Fibroblast of mammary gland (primary cell): ENCODE measurements around the gene MFSD6.

Experiments
- DNase-seq: peaks from one replicate; pipeline ENCODE4 v3.0.0-alpha.2; 2010; ENCODE audit warnings: low read depth
- H3K4me3 ChIP-seq: 2 replicates; pipeline ENCODE4 v1.5.1; 2011; ENCODE audit warnings: low read depth, mild to moderate bottlenecking, low read length, moderate library complexity; ENCODE audit not compliant: control insufficient read depth
- TF ChIP-seq, protein P1 (sequence below): conservative IDR thresholded peaks from 2 replicates; pipeline ENCODE4 v1.5.1; 2011; ENCODE audit warnings: low read depth, low read length, inconsistent platforms; ENCODE audit not compliant: control insufficient read depth, insufficient read depth

Gene MFSD6

DNA sequence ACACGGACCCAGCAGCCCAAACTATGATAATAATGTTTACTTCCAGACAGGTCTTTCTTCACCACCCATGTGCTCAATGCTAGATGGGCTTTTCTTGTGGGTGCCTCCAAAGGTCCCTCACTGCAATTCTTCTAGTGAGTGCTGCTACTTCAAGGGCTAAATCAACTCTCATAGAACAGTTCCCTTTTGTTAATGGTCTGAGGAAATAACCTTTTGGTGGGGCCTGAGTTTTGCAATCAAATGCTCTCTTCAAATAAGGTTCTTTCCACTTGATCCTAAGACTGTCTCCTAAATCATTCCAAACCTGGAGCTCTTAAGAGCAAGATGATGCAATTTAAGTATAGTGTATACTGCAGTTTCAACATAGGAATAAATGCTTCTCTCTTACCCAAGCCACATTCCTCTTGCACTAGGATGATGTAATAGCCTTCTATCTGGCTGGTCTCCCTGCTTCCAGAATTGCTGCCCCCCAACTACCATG lies 120.4 kb downstream of the MFSD6 start:
- TF ChIP-seq, protein P1, sequence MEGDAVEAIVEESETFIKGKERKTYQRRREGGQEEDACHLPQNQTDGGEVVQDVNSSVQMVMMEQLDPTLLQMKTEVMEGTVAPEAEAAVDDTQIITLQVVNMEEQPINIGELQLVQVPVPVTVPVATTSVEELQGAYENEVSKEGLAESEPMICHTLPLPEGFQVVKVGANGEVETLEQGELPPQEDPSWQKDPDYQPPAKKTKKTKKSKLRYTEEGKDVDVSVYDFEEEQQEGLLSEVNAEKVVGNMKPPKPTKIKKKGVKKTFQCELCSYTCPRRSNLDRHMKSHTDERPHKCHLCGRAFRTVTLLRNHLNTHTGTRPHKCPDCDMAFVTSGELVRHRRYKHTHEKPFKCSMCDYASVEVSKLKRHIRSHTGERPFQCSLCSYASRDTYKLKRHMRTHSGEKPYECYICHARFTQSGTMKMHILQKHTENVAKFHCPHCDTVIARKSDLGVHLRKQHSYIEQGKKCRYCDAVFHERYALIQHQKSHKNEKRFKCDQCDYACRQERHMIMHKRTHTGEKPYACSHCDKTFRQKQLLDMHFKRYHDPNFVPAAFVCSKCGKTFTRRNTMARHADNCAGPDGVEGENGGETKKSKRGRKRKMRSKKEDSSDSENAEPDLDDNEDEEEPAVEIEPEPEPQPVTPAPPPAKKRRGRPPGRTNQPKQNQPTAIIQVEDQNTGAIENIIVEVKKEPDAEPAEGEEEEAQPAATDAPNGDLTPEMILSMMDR, result no peak
- no peak overlapping the region for H3K4me3 ChIP-seq
- DNase-seq, result peak; percentile 75

DNA sequence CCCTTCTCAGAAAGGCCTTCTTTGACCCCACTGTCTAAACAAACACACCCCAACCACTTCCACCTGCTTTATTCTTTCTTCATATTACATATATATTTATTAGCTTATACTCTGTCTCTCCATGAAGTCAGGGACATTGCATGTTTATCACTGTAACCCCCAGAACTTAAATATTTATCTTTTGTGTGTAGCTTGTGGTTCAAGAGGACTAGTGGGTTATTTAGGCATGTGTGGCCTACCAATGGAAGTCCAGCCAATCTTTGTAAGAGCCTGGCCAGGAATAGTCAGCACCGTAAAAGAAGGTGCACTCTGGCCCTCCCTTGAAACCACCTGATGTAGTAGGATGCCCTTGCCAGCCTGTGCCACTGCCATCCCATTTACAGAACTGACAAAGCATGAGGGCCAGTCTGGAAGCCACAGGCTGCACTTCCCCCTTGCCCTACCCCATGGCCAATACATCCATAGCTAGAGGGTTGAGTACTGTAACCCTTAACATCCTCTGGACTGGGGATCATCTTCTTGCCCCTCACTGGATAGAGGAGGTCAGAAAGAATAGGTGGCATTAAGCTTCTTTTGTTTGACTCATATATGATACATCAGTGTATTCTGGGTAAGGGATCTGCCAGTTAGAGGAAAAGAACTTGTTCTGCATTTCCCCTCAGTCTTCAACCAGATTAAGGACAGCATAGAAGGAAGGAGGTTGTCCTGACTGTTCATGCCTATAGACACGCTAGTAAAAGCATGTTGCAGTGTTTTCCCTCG lies 121.5 kb downstream of the MFSD6 start:
- DNase-seq, result no peak
- TF ChIP-seq, protein P1, result no peak

DNA sequence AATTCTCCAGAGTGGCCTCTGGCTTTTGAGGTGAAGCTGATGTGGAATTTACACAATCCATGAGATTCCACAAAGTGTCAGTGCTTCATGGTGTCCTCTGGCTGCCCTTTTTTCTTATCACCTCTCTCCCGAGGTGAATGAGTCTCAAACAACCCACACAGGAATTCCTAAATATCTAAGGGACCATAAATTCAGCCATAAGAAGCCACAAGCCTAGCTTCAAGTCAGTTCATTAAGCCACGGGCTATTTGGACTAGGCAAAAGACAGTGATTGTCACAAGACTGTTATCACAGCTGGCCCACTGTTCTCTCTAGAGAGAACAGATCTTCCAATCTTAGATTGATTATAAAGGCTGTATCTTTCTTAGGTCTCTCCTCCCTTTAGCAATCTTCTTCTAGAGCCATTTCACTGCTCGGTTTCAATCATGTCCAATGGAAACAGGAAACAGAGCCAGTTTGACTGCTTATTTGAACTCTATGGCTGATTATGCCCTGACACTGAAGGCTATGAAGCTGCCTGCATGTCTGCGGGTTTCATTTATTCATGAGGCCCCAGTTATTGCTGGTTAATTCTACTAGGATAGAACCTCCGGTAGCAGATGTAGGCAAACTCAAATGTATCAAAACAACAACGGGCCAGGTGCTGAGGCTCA lies 122.2 kb downstream of the MFSD6 start:
- no peak overlapping the region for H3K4me3 ChIP-seq
- TF ChIP-seq, protein P1, result no peak
- peak; percentile 30 for DNase-seq

More for the DNA sequence above, 121.5 kb downstream of the MFSD6 start:
- no peak overlapping the region for H3K4me3 ChIP-seq

DNA sequence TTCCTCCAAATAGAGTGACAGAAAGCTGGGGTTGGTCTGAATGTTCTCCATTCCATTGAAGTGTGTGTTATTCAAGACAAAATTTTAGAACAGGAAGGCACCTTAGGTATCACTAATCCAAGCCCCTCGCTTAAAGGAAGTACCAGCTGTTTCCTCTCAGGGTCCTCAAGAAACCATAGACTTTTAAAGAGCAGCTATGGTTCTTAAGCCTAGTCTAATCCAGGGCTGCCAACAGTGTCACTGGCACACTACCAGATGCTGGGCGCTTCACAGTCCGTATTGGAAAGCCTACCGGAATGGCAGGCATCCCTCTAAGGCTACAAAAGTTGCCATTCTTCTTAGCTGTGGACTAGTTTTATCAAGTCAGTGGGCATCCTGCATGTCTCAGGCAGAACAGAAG lies 124.4 kb downstream of the MFSD6 start:
- TF ChIP-seq, protein P1, result no peak
- no peak for DNase-seq
- no peak overlapping the region for H3K4me3 ChIP-seq

DNA sequence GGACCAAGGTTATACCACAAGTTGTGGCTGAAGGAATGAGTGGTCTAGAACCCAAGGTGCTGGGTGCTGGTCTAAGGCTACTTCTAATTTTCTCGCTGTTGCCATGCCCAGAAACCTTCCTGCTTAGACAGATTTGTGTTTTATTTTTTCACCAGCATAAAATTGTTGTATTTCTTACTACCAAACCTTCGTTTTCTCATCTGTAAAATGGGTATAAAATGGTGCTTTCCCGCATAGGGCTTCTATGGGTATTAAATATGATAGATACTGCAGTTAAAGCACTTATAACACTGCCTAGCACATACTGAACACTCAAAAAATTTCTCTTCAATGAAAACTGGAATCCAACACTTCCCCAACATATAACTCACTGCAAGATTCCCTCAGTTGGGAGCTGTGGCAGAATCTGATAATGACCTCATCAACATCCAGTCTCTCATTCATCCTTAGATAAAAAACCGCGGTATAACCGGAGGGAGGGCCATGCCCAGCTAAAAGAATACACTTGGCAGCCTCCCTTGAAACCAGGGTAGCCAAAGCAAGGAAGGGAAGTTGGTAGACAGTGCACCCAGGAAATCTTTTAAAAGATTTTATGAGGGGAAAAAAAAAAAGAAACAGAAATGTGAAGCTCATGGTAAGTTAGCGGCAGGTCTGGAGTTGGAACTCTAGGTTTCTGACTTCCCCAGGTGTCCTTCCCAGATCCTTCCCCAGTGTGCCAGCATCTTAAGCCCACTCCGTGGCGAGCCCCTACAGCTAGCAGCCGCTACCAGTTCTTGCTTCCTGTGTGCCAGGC lies 125.2 kb downstream of the MFSD6 start:
- peak; percentile 20 for DNase-seq
- TF ChIP-seq, protein P1, result no peak
- H3K4me3 ChIP-seq, result peak overlapping the region; percentile 66

DNA sequence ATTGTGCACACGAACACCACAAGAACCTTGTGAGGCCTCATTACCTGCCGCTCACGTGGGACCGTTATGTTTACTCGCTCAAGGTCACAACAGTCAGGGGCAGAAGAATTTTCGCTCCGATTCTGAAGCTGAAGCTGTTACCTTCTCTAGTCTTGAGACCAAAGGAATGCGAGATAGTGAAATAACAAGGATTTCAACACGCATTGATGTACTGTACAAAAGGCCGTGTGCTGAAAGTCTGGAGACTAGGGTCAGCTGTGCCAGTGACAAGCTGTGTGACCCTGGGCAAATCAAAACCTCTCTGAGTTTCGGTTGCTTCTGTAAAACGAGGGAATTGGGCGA lies 125.8 kb downstream of the MFSD6 start:
- no peak for DNase-seq
- peak overlapping the region; percentile 66 for H3K4me3 ChIP-seq
- TF ChIP-seq, protein P1, result no peak
